Mammary epithelial cell (primary cell): ENCODE measurements around the gene CCDC158.

Experiments
- CTCF ChIP-seq, 2 donors: IDR thresholded peaks in 1 of 2; conservative IDR thresholded peaks in 1 of 2; 2 replicates each; pipeline ENCODE4 v1.5.1; 2011 to 2012; ENCODE audit warnings: inconsistent platforms in 2 of 2, low read length in 2 of 2, mild to moderate bottlenecking in 2 of 2, control low read depth in 1 of 2, low read depth in 1 of 2; ENCODE audit not compliant: insufficient read depth in 1 of 2; ENCODE audit errors: extremely low read depth in 1 of 2
- EZH2 ChIP-seq: IDR thresholded peaks from 2 replicates; pipeline ENCODE4 v1.6.1; 2012; ENCODE audit warnings: low read length, inconsistent platforms, borderline replicate concordance

- no peak for TF ChIP-seq EZH2
- TF ChIP-seq CTCF (conservative IDR thresholded peaks at IDR 0.05 in 1 of 2, IDR thresholded peaks at IDR 0.05 in 1 of 2; ENCODE audit: extremely low read depth in 1 of 2, insufficient read depth in 1 of 2, low read depth in 1 of 2, low read length in 2 of 2) = no peak
Measured at GRCh38 chr4:76272999-76273398, 147.9 kb downstream of the CCDC158 start.
